Glutamatergic neuron (in vitro differentiated cells): ENCODE results near the gene KIAA0825. TPM values are rescaled to one million over a fixed set of nuclear protein-coding genes. Genes with fewer than 3 reads are reported as not detected.
A peak's percentile ranks its signal among the peaks of the same experiment; 100 is the strongest.

ENCODE experiments used
- DNase-seq: peaks from one replicate; pipeline ENCODE4 v3.0.0; 2022
- H3K27ac Mint-ChIP-seq: one replicate; pipeline ENCODE4 v1.8.0; 2020; ENCODE audit warnings: mild to moderate bottlenecking, mixed read lengths, inconsistent platforms; ENCODE audit not compliant: unreplicated experiment
- H3K27me3 Mint-ChIP-seq: one replicate; pipeline ENCODE4 v1.8.0; 2020; ENCODE audit warnings: mild to moderate bottlenecking, moderate library complexity, mixed read lengths, inconsistent platforms; ENCODE audit not compliant: unreplicated experiment
- H3K36me3 Mint-ChIP-seq: one replicate; pipeline ENCODE4 v1.8.0; 2020; ENCODE audit warnings: mild to moderate bottlenecking, mixed read lengths, inconsistent platforms; ENCODE audit not compliant: unreplicated experiment
- H3K4me1 Mint-ChIP-seq: one replicate; pipeline ENCODE4 v1.8.0; 2020; ENCODE audit warnings: mild to moderate bottlenecking, low read depth, mixed read lengths, inconsistent platforms; ENCODE audit not compliant: unreplicated experiment
- H3K4me3 Mint-ChIP-seq: one replicate; pipeline ENCODE4 v1.8.0; 2020; ENCODE audit warnings: mild to moderate bottlenecking, mixed read lengths, inconsistent platforms; ENCODE audit not compliant: unreplicated experiment
- H3K9me3 Mint-ChIP-seq: one replicate; pipeline ENCODE4 v1.8.0; 2020; ENCODE audit warnings: mild to moderate bottlenecking, moderate library complexity, mixed read lengths, inconsistent platforms; ENCODE audit not compliant: unreplicated experiment
- CTCF ChIP-seq: fragments of 200-600 bp; sonication (generic); IDR thresholded peaks from one replicate; pipeline ENCODE4 v1.5.0; 2021; ENCODE audit not compliant: partially characterized antibody, unreplicated experiment
- total RNA-seq: library from RNA; stranded (reverse); fragmentation: NEBNext Ultra II Directional; extraction: Animal tissue kit (Norgen Biotek cat#: 25700); gene quantifications from one replicate; pipeline ENCODE4 v1.2.1, GENCODE V29; 2021; ENCODE audit not compliant: unreplicated experiment

The KIAA0825 gene
- total RNA-seq, 1 donor from 2014 or later = 1.2 TPM

DNA sequence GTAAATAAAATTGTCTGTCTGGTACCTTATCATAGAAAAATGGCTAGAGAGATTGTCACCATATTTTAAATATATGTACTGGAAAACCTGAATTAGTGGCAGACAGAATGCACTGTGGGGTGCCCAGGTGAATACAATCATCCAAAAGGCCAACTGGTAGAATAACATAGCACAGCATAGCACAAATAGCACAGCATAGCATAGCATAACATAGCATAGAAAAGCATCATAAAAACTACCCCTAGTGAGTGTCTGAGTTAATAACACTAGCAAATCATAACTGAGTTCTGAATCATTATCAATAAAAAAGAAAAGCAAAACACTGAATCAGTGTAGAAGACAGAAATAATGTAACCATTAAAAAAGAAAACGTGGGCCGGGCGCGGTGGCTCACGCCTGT lies 102.3 kb downstream of the KIAA0825 start:
- DNase-seq = no peak
- no peaks in the 10 kb centered on the region for H3K27me3 Mint-ChIP-seq
- no peaks in the 10 kb centered on the region for H3K4me1 Mint-ChIP-seq
- no peak for TF ChIP-seq CTCF
- H3K4me3 Mint-ChIP-seq = no peak overlapping the region
- H3K9me3 Mint-ChIP-seq = no peaks in the 10 kb centered on the region
- H3K27ac Mint-ChIP-seq = no peak overlapping the region
- H3K36me3 Mint-ChIP-seq = no peaks in the 10 kb centered on the region

- Mint-ChIP-seq H3K27me3 (no peaks in the 10 kb centered on the region), H3K9me3 (no peaks in the 10 kb centered on the region), H3K27ac (peak overlapping the region; percentile 59), H3K36me3 (no peaks in the 10 kb centered on the region), H3K4me1 (peaks cover 6% of the 10 kb centered on the region), H3K4me3 (no peak overlapping the region)
- DNase-seq = no peak
- TF ChIP-seq CTCF = no peak
Observed at GRCh38 chr5:94508461-94509148, 109.8 kb downstream of the KIAA0825 start.

GRCh38 chr5:94505327-94506068 lies 112.9 kb downstream of the KIAA0825 start:
- peaks cover 6% of the 10 kb centered on the region for H3K4me1 Mint-ChIP-seq
- DNase-seq = no peak
- no peaks in the 10 kb centered on the region for H3K9me3 Mint-ChIP-seq
- no peak overlapping the region for H3K4me3 Mint-ChIP-seq
- no peaks in the 10 kb centered on the region for H3K36me3 Mint-ChIP-seq
- no peak for TF ChIP-seq CTCF
- H3K27ac Mint-ChIP-seq = no peak overlapping the region
- H3K27me3 Mint-ChIP-seq = no peaks in the 10 kb centered on the region

GRCh38 chr5:94503677-94504076 lies 114.7 kb downstream of the KIAA0825 start:
- H3K27me3 Mint-ChIP-seq = peaks cover 3% of the 10 kb centered on the region
- no peaks in the 10 kb centered on the region for H3K36me3 Mint-ChIP-seq
- H3K4me3 Mint-ChIP-seq = no peak overlapping the region
- H3K9me3 Mint-ChIP-seq = peaks cover 1% of the 10 kb centered on the region
- no peak for TF ChIP-seq CTCF
- H3K27ac Mint-ChIP-seq = no peak overlapping the region
- H3K4me1 Mint-ChIP-seq = peaks cover 15% of the 10 kb centered on the region
- DNase-seq = no peak

- H3K27me3 Mint-ChIP-seq = peaks cover 6% of the 10 kb centered on the region
- peaks cover 14% of the 10 kb centered on the region for H3K4me1 Mint-ChIP-seq
- TF ChIP-seq CTCF = no peak
- peaks cover 6% of the 10 kb centered on the region for H3K9me3 Mint-ChIP-seq
- no peak overlapping the region for H3K4me3 Mint-ChIP-seq
- no peaks in the 10 kb centered on the region for H3K36me3 Mint-ChIP-seq
- DNase-seq = no peak
- H3K27ac Mint-ChIP-seq = no peak overlapping the region
Observed at GRCh38 chr5:94501365-94501764, 117.0 kb downstream of the KIAA0825 start.
